NK-92 (cell line): ENCODE data around the gene GABRR2.

Experiments used
- DNase-seq: peaks from one replicate; lab custom pipeline; 2025; ENCODE audit not compliant: unreplicated experiment; lab: John Stamatoyannopoulos, UW

Gene GABRR2

DNA sequence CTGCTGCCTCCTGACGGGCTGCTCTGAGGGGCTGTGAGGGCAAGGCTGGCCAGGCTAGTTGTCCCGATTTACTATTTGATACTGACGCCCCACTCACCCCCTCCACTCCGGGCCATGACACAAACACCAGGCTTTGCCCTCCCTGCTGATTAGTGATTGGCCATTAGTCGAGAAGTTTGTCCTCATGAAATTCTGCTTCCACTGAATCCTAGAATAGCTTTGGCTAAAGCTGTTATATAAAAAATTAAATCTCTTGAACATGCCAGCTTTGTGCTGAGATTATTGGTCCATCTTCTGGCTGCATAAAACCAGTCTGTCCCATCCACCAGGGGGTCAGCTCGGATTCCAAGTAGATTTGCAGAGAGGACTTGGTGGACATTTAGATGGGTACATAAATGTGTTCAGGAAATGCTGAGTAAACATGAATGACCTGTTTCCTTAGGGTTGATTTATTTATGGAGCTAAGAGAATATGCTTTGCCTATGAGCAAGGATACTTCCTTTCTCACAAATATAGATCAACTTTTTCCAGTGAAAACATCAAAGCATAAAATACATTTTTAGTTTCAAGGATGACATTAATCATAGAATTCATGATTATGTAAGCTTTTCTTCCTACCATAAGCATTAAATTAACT, at the start of gene GABRR2:
Gene GABRR2 (minus strand): TSS at position 51 of the 637 bp plus-strand sequence. CDS start 134 bp downstream, outside the sequence.
- DNase-seq, result no peak

DNA sequence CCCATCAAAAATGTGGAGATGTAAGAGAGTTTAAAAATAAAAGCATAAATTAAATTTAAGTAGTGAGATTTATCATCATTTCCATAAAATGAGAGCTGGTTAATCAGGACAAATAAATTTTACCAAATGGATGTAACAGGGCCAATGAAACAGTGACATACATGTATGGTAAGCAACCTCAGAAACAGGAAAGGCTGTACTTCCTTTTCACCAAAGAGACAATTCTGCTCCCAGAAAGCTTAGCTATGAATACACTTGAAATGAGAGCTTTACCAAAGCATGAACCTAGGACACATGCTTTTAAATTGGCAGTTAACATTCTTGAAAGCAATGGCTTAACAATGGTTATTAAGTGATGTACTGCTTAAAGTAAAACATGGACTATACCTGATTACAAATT, 49.5 kb upstream of the GABRR2 start:
- no peak for DNase-seq

DNA sequence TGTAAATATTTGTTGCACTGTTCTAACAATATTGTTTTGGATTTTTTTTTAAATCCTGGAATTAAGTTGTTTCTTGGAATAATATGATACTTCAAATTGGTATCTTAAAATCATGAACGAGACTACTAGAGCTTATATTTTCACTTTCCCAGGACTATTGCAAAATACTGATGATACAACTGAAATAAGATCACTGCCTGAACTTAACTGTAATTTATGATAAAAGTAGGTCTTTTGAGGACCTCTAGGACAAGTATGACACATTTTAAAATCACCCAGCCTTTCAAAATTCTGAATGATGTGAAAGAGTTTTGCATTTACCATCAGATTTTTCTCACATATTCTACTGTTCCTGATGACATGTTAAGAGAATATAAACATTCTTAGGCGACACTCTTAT, 46.1 kb upstream of the GABRR2 start:
- DNase-seq, result no peak

DNA sequence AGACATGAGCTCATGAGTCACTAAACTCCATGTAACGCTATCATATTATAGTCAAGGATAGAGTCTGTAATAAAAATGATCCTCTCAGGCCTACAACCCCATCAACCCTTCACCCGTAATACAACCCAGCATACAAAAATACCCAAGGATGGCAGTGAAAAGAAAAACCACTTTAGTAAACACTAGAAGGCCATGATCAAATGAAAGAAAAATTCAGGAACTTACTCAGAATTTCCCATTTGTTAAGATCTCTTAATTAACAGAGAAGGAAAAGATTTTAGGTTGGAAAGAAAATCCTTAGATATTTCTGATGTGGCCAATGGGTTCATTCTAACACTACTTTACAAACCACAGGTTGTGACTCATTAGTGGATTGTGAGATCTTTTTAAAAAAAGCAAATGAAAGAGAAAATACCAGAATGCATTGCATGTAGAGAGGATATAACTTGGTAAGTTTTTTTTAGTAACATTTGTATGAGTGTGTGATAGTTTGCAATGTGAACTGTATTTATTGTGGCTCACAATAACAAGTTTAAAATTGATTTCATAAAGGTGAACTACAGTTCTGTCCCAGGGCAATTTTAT, 45.4 kb upstream of the GABRR2 start:
- no peak for DNase-seq

DNA sequence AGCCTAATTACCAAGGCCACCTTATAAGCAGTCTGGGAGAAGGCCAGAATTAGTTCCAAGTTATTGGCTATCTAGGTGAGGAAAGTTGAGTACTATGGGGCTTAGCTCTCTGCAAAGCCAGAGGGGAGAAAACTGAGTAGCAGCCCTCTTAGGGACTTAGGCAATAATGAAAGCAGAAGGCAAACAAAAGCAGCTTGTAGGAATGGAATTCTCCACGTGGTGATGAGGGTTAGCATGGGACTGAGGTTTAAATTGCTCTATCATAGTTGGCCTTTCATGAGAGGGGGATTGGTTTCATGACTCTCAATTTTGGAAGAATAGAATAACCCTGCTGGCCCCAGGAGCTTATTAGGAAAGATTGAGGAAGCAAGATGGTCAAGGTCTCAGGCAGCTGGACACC, 44.5 kb upstream of the GABRR2 start:
- DNase-seq, result no peak

DNA sequence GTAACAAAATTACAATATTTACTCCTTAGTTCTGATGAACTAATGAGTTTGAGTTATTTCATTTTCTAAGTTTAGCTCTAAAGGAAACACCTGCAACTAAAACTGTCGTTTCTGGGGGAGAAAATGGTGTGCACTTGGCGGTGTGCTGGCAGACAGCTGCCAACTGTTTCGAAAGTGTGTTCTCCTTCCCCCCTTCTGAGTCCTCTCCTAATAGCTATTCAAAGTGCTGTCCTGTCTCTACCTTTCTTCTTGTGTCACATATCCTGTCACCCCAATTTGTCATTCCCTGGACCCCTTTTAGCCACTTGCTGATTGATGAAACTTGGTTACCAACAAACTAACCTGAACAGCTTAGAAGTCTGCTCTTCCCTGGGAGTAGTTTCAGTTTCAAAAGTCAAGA, 42.3 kb upstream of the GABRR2 start:
- DNase-seq, result no peak

DNA sequence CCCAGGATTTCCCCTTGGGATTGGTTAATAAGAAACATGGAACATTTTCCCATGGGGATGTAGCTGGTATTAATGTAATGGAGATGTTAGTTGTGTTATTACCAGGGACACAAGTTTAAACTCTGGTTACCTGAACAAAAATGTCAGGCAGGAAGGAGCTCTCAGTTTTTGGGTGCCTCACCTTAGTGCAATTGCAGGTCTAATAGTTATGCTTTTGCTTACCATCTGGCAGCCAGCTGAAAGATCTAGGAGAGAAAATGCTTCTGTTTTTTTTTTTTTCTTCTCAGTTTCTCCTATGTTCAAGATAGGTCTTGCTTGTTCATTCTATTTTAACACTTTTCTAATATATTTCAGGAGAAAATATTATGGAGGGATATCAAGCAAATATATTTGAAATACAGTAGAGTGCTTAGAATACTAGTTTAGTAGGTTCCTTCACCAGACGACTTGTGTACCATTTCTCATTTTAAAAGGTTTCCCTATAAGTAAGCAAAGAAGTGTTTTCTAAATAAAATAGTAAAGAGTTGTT, 41.6 kb upstream of the GABRR2 start:
- no peak for DNase-seq

DNA sequence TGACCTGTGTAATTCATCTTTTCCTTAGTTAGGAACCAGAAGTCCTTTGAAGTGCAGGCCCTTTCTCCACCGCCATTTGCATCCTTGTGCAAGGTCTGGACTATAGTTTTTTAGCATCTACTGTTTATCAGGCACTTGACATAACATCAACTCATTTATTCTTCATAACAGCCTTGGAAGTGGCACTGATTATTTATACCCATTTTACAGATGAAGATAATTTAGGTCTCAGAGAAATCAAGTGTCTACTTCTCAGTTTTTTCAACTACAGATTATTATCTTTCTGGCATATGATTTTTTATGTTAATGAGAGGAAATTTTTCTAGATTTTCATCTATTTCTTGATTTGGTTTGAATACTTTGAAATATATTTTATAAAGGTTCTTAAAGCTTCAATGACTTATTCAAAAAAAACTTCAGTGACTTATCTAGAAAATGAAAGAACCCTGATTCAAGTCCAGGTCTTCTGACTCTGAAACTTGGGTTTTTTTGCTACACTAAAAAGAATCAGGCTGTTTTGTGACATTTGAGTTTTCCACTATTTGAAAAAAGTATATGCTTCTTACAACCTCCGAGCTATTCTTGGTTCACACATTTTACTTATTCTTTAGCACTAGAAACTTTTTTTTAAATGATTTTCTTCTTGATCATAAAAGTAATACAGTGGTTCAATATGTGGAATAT, 40.6 kb upstream of the GABRR2 start:
- DNase-seq, result no peak

DNA sequence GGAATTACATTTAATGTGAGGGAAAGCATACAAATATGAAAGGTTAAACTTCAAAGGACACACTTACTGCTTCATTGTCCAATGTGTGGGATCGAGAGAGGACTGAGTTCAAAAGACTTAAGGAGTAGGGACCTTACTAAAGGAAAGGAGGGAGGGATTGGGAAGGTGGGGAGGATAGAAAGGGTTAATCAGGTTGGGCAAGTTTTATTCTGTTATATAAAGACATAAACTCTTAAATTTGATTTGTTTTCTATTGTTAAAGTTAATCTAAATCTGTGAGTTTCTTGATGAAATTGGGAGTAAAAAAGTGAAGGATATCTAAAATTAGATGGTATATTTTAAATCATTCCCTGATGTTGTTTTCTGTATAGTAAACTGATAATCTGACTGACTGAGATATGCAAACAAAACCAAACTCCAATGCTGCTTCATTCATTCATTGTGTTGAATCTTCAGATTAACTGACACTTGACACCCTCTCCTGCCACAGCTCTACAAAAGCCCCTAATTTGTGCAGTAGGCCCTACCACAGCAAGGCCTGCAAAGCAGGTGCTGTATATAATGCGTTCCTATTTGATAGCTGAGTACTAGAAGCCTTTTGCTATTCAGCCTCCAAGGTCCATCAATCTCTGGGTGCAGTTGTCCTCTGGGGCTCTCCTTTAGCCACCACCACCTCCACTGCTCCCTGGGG, 38.7 kb upstream of the GABRR2 start:
- no peak for DNase-seq

DNA sequence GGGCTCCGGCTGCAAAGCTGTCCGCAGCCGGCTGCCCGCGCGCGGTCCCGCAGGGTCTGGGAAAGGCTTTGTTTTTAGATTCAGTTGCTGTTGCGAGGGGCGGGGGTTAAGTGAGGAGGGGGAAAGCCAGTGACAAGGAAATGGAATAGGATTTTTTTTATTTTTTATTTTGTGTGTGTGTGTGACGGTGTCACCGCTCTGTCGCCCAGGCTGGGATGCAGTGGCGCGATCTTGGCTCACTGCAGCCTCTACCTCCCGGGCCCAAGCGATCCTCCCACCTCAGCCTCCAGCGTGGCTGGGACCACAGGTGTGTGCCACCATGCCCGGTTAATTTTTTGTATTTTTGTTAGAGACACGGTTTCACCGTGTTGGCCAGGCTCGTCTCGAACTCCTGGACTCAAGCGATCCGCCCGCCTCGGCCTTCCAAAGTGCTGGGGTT, 38.0 kb upstream of the GABRR2 start:
- no peak for DNase-seq

DNA sequence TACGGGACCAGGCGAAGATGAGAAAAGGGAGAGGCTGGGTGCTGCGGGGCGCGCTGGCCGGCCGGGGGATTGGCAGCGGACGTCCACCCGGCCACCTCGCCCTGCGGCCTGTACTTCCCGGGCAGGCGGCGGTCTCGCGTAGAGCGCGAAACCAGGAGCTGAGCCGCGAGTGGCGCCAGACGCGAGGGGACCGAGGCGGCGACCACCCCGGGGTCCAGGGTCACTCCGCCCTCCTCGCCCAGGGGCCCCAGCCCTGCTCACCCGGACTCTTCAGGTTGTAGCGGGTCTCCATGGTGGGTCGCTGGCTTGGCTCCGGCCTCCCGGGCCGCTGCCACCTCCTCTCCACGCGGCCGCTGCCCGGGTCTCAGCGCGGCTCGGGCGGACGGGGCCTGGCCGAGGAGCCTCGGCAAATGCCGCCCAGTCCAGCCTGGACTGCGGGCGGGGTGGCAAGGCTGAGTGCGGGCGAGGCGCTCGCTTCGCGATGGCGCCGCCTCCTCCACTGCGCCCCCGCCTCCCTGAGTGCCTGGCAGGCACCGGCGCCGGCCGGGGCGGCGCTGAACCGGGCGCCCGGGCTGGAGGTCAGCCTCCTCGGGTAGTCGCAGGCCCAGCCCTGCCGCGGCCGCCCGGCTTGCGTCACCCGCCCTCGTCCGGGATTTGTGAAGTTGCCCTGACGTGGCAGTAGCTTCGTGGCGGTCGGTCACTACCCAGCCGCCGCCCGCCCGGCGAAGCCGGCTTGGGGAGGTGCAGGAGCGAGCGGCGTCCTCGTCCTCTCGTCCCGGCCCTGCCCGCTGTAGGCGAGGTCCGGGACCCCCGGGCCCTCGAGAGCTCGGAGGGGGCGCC, 37.4 kb upstream of the GABRR2 start, which contains the start of gene UBE2J1:
Gene UBE2J1 (minus strand): TSS at position 445 of the 840 bp plus-strand sequence. CDS start 153 bp downstream, at position 292.
- no peak for DNase-seq

DNA sequence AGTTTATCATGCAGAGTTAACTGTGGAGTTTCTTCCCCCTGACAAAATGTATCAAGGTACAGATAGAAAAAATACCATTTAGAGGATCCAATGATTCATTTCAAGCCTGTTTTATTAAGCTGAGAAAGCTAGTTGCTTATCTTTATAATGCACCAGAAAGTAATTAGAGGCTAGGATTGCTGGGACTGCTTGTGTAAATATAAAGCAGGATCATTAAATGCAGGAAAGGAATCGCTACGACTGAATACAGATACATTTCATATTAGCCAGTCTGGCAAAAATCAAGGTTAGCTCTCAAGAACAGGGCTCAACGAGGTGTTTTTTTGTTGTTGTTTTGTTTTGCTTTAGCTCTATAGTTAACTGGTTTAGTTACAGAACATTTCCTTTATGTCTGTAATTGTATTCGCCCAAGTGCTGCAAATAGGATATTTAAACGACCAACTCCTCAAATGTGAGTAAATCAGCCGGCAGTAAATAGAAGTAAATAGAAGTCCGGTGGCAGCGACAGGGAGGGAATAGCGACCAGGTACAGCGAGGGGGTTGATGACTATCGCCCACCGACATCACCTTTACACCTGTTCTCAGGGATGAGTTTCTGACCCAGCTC, 36.7 kb upstream of the GABRR2 start:
- no peak for DNase-seq

DNA sequence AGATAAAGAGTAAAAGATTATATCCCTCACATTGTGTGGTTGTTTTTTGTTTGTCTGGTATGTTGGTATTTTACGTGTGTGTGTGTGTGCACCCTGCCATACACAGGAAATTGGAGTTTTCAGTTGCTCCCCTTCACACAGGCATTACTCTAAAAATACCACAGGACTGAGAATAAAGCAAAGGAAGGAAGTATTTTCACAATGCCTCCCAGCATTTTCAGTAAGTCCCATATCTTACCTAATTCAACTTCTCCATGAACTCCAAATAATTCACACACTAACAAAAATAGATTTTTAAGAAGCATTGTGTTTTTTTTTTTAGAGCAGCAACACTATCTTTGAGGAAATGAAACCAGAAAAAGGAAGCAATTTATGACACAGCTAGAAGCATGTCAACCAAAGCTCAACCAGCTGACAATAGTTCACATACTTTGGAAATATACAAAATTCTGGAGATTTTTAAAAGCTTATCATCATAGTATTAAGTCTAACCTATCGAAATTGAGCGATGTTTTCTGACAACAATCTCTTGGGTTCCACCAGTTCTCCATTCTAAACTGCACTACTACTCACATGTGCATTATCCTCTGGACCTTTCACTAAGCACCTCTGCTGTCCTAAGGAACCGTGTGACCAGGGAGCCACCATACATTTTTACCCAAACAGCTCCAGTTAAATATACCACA, 35.3 kb upstream of the GABRR2 start:
- no peak for DNase-seq

DNA sequence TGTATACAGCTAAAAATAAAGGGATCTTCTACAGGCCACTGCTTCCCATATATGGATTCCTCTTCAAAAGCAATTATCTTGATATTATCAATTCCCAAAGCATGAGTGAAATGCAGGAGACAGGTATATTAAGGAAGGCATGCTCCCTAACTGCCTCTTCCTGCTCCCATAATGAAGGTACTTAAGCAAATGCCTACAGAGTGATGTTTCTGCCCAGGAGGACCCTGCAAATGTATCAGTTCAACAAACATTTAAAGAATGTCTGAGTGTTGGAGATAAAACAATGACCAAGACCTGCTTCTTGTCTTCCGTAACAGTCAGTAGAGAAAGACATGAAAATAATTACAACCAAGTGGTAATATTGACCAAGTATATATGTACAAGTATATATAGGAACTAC, 33.3 kb upstream of the GABRR2 start:
- DNase-seq, result no peak

DNA sequence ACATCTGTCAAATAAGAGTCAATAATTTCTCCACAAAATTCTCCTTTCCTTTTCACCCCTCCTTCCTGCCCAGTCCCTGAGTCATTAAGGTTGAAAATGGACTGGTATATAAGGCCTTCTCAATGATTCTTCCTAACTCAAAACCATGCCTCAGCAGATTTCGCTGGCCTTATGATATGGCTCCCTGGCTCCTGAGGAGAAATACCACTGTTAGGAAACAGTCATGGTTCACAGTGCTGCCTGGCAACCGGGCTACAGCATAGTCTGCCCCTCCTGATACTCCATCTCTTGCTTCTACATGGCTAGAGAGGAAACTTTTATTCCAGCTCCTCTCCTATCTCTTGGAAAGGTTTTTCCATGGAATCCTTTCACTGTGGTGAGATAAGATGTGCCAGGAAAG, 32.7 kb upstream of the GABRR2 start:
- DNase-seq, result no peak

DNA sequence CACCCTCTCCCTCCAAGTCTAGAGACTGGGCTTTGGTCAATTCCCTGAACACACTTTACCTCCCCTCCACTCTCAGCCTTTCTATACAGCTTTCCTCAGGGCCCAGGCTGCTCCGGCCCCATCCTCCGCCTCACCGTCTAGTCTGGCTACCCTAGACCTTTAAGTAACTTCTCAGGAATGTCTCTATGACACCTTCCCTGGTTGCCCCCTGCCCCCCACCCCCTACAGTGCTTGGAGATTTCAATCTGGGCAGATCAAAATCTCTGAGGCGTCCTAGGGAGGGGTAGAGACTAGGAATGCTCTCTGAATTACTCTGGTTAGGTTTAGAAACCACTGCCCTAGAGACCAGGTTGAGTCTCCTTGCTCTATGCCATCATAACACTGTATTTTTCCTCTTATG, 31.3 kb upstream of the GABRR2 start:
- no peak for DNase-seq

DNA sequence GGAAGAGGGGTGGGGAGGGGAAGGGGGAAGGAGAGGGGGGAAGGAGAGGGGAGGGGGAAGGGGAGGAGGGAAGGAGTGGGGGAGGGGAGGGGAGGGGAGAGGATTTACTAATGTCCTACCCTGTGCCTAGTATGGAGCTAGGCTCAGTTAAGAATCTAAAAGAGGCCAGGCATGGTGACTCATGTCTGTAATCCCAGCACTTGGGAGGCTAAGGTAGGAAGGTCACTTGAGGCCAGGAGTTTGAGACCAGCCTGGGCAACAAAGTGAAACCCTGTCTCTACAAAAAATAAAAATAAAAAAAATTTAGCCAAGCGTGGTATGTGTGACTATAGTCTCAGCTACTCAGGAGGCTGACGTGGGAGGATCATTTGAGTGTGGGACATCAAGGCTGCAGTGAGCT, 24.5 kb upstream of the GABRR2 start:
- DNase-seq, result no peak

DNA sequence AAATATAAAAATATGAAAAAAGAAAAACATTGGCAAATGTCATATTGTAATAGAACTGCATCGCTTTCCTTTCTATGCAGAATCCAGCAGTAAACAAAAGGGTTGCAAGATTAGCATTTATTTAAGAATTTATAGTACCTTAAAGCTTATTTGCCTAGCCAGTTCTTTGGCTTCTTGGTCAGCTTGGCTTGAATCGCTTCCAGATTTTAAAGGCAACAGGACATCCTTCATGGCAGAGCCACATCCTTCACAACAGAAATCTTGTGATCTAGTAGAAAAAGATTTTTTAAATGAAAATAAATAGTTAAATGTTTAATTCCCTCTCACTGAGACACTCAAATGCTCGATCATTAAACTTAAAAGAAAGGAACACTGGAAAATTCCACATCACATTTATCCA, 20.1 kb upstream of the GABRR2 start:
- DNase-seq, result no peak

DNA sequence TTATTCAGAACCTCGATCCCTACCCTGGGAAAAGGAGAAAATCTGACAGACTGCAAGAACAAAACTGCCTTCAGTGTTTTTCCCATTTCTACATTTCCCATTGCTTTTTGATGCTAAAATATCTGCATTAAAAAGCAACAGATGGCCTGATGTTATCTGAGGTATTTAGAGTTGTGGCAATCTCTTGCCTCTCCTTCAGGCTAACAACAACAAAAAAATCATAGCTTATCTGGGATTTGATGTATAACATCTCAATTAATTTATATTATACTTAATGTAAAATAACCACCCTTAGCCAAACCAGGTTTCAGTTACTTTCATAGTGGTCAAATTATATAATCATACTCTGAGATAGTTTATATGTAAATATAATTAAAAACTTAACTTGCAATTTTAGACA, 15.8 kb upstream of the GABRR2 start:
- DNase-seq, result no peak

DNA sequence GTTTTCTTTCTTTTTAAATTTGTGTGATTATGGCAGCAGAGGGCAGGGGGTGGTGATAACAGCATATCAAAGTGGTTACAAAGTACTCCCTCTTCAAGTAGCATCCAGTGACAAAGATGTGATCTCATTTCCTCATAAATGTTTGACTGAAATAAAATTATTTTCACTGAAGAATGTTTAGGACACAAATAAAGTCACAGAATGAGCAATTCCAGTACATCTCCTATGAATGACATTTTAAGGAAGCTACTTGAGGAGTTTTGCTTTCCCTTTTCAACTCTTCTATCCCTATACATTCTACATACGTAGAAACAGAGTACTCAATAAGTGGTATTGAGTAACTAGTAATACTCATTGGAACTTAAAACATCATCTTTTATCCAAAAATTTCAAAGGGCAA, 13.9 kb upstream of the GABRR2 start:
- no peak for DNase-seq
